Activated CD4-positive, CD25-positive, alpha-beta regulatory T cell treated with anti-CD3 and anti-CD28 coated beads, Interleukin-2, amount 50 U/mL, for 24 hours (primary cell): Measurements from ENCODE around the gene TRIM44.
A peak's percentile ranks its signal among the peaks of the same experiment; 100 is the strongest.
"Not testable (repeated sequence)": the region's sequence is repeated elsewhere in the genome, so short reads cannot be mapped to it uniquely, and the experiment has no call there.

Experiments used
- ATAC-seq, 2 donors: fragments of 150-1000 bp; cut with Tn5 transposase; one replicate each; pipeline ENCODE4 v1.10.0; 2021; ENCODE audit warnings: mild to moderate bottlenecking in 1 of 2, moderate library complexity in 1 of 2

The TRIM44 gene

DNA sequence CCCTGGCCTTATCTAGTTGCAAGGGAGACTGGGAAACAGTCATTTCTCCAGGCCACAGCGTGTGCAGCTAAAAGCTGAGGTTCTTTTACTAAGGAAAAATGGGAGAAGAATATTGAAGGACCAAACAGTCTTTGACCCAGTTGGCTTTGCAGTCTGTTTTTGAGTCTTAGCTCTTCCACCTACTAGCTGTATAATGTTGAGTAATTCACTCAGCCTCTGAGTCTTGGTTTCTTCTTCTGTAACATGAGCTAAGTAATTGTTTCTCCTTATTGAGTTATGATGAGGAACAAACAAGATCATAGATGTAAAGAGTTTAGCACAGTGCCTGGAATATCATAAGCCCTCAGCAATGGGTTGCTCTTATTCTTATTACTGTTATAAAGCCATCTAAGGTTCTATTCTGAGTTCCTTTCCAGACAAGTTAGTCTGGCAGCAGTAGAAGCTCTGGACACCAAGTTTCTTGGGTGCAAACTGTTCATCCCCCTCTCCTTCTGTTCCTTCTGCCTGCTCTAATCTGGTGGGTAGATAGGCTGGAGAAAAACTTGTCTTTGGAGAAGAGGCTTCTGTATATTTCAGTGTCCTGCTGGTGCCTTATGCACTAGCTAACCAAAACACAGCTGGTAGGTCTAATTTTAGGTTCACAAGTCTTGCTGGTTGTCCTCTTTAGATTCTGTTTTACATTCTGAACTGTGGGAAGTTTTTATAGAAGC is 13.5 kb downstream of the TRIM44 start:
- ATAC-seq: no peak

DNA sequence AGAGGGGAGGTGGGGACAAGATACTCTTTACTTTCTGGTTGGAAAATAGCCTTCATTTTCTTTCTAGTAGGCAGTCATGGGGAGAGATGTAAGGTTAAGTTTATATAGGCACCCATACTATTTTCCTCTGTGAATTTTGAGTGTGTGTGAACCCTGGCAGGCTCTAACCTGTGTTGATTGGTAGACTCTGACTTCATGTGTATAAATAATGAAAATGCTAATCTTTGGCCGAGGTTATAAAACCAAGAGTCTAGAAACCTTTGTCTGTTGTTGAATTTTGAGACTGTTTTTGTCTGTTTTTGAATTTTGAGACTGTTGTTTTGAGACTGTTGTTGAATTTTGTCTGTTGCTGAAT is 14.0 kb downstream of the TRIM44 start:
- ATAC-seq: no peak

DNA sequence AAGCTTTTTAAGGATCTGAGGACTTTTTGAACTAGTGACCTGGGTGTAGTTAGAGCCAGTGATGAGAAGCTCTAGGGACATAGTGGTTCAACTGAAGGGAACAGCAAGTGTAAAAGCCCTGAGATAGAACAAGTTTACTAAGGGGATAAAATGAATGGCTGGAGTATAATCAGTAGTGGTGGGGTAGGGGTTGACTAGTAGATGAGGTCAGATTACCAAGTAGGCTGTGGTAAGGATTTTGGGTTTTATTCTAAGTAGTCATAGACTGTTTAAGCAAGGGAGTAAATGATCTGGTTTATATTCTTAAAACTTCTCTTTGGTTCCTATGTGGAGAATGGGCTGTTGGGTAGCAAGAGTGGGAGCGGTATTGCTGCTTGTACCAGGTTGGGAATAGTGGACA is 15.3 kb downstream of the TRIM44 start:
- no peak for ATAC-seq

DNA sequence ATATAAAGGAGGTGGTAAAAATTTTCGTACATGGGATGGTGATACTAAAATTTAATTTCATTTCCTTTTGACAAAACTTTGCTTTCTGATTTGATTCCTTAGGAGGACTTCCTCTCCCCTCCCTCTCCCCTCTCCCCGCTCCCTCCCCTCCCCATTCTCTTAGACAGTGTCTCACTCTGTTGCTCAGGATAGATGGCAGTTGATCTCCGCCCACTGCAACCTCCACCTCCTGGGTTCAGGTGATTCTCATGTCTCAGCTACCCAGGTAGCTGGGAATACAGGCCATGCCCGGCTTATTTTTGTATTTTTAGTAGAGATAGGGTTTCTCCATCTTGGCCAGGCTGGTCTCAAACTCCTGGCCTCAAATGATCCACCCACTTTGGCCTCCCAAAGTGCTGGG is 15.9 kb downstream of the TRIM44 start:
- ATAC-seq: no peak

DNA sequence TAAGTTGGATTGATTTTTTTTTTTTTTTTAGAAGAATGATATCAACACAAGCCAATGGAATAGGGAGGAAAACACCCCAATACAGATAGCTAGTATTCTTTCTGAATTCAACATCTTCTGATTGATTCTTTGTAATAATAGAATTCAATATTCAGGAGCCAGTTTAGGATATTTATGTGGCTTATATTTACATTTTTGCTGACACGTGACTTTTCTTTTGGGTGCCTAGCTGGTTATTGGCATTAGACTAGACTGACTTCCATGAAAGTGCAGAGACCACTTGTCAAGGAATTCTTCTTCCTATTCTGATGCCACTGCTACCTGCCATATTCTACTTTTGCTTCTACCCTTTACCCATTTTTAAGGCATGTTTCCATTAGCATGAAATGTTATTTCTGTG is 16.4 kb downstream of the TRIM44 start:
- no peak for ATAC-seq

DNA sequence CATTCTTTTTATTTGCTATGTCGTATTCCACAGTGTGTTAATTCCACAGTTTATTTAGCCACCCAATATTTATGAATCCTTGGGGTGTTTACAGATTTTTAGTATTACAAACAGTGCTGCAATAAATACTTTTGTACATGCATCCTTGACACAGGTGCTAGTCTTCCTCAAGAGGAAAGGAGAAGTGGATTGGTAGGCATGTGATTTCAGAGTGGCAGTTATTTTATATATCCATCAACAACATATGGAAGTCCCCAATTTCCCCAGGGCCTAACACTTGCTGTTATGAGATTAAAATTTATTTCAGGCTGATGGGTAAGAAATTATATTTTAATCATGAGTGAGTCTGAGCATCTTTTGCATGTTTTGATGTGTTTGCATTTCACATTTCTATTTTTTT is 17.9 kb downstream of the TRIM44 start:
- ATAC-seq: no peak

DNA sequence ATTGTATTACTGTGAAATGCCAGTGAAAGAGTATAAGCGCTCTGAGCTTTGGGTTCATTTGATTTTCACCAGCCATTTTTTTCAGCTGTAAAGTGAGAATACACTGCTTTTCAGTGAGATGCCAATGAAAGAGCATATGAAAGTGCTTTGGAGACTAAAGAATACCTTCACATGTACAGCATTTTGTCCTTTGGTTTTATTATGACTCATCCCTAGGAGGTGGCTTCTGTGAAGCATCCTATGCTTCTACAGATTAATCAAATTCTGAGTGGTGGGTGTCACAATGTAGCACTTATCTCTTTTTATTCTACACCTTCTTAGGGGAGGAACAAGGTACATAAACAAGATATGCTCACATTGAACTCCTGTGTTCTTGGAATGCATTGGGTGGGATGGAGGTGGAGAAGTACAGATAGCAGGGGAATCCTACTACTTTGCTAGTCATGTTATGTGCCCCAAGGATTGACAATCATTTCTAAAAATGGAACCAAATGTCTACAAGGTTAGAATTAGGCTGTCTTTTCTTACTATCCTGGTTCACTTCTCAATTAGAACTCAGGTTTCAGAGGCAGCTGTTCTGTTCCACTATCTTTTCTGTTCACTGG is 18.7 kb downstream of the TRIM44 start:
- peak; percentile 33 to 47 for ATAC-seq

DNA sequence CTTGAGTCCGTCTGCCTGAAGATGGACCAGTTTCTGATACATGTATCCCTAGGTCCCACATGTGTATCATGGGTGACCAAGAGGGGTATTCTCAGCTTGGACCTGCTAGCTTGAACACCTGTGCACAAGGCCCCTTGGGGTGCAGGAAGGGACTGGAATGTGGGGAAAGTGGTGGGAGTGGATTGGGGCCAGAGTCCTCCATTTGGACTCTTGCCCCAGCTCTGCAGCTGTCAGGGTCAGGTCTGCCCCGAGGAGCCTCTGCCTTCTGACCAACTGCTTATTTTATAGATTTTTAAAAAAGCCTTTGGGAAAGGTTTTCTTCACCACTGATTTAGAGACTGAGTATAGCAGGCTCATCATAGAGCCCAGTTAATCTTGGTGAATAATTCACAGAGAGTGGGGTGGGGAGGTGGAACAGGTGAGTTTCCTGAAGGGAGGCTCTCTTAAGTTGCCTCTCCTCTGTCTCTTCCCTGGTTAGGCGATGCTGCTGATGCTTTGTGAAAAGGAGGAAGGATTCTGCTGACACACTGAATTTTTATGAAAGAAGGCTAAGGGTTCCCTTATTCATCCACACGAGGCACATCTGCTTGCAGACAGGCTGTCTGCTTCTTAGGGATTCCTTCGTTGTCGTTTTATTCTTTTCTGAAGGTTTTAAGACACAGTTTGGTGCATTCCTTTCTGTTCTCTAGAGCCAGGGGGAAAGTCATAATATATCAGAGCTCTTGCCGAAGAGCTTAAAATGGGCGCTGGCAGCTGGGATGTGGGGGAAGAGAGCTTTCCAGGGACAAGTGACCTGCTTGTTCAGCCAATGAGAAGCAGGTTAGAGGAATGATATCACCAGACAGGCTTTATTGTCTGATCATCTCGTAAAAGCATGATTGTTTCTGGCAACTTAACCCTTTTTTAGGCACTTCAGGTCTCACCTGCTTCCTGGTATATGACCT is 19.9 kb downstream of the TRIM44 start:
- no peak for ATAC-seq

DNA sequence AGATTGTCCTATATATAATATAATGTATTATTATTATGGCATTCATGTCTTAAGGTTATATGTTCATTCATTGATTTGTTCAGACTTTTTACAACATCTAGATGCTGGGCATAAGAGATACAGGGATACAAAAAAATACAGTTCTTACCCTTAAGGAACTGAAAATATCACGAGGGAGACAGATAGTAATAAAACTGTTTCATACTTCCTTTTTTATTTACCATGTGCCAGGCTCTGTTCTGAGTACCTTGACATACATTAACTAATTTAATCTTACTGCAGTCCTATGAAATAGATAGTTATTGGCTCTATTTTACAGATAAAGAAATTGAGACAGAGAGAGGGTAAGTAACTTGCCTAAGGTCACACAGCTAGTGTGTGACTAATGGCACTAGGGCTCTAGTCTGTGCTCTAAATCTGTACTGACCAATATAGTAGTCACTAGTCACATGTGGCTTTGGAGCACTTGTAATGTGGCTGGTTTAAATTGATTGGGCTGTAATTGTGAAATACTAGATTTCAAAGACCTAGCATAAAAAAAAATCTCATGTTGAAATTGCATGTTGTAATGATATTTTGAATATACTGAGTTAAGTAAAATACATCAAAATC is 21.3 kb downstream of the TRIM44 start:
- ATAC-seq: peak in 1 of 2 donors; percentile 48

DNA sequence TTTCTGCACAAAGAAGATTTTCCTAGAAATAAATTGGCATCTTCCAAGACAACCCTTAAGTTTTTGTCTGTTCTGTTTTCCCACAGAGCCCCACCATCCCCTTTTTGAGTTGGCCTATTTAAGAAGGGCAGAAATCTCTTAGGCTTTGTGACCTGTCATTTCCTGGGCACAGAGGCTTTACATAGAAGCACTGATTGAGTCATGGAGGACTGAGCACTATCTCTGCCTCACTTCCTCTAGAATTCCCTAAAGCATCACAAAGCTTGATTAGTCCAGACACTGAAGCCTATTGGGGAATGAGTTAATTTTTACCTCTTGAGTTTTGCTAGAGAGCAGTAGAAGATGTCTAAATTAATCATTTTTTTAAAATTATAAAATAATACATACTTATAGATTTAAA is 25.4 kb downstream of the TRIM44 start:
- ATAC-seq: peak in 1 of 2 donors; percentile 17

DNA sequence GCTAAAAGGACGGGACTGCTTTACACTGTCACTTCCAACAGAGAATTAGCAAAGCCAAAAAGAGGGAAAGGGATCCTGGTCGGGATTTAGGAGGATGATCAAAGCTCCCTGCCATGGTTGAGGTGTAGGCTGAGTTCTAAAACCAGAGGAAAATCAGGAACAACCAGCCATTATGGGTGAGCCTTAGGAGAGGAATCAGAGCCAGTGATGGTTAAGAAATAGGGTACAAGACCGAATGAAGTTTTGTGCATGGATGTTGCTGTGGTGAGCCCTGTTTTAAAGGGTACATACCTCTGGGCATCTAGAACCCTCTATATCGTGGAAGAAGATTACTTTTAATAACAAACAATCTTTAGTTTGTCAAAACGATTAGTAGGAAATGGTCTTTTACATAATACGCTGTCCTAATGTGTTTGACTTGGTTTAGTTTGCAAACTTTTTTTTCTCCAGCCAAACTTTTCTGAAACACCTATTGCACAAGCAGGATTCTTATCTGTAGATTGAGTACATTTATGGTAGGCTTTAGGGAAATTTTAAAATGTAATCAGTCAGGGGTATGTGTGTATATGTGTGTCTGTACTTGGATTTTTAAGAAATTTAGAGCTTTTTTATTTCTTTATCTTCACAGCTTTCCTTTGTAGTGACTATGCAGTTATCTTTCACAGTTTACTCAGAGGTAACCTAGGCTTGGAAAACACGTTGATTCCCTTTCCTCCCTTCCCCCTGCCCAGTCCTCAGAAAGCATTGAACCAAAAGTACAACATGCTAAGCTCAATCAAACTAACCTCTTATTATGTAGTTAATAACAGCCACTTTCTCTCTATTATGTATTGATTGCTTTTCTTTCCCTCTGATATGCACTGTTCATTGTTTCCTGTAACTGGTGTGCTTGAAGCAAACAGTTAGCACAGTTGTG is 26.8 kb downstream of the TRIM44 start:
- no peak for ATAC-seq

DNA sequence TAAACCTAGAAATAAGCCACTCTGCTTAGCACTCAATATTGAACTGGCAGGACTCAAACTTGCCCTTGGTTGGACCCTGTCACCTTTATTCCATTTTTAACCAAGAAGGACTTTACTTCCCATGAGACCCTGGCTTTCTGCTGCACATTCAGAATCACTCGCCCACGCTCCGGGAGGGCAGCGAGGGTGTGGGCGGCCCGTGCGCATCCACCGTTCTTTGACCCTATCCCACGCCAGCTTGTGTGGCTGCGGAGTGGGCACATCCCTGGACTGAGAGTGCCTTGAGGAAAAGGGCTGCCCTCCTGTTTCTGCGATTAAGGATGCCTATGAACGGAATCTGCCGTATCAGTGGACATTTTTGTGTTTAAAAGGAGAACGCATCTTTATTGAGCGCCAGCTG is 39.6 kb downstream of the TRIM44 start:
- no peak for ATAC-seq

DNA sequence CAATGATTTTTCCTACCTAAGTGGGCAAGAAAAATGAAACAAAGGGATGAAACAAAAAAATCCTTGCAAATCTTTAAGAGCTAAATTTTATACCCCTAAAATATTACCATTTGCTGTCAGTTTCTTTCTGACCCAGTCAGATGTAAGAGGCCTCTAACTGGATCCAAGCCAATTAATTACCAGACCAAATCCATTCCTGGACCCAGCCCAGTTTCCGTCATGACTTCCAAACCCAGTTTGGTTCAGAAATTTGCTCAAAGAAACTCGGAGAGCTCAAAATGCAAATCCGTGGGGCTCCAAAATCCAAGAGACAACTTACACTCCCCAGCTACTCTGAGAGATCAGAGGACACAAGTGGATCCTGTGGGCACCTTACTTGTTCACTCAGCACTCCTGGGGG is 46.8 kb downstream of the TRIM44 start:
- no peak for ATAC-seq

DNA sequence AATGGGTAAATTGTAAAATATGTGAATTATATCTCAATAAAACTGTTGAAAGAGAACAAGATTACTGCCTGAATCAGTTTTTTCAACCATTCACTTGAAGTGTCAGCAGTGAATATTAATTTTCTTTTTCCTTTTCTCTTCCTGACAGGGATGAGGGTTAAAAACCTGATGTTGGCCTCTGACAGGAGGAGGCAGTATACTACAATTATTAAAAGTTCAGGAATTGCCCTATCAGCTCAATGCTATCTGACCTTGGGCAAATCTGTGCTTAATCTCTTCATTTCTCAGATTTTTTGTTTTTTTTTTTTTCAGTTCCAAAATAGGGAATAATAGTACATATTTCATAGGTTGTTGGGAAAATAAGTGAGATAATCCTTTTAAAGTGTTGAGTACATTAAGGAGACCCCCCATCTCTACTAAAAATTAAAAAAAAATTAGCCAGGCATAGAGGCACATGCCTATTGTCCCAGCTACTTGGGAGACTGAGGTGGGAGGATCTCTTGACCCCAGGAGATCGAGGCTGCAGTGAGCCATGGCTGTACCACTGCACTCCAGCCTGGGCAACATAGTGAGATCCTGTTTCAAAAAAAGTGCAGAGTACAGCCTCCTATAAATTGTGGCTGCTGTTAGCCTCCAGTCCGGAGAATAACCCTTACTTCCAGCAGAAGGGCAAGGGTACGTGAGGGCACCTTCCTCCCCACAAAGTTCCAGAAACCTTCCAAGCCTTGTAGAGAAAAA is 48.8 kb downstream of the TRIM44 start:
- ATAC-seq: no peak

DNA sequence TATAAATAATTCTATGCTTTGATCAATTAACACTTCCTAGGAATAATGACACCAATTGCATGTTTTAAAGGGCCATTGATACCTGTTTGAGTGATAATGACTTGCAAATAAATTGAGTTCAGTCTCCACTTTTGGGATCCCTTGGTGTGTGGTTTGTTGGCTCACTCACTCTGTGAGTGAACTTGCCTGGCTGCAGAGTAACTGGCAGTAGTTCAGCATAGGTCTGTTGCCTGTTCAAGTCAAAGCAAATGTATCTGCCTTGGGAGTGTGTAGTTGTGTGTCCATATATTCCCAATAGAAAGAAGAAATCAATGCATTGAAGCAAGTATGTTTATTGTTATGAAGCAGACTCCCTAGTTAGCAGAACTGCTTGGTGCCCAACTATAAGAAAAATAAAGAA is 49.3 kb downstream of the TRIM44 start:
- ATAC-seq: no peak

DNA sequence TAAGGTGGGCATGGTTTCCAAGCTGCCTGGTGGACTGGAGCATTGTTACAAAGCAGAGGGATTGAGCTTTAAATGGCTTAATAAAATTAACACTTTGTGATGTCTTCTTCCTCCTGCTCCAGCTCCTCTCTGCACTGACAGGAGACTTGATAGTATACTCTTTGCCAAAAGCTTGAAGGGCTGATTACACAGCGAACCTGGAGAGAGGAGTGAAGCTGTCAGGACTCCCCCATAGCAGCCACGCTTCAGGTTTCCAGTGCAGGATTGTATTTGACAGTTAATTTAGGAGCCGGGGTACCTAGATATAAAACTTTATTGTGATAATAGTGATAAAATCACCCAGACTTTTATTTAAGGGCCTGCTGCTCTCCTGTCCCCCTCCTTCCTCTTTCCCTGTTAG is 50.0 kb downstream of the TRIM44 start:
- ATAC-seq: no peak

DNA sequence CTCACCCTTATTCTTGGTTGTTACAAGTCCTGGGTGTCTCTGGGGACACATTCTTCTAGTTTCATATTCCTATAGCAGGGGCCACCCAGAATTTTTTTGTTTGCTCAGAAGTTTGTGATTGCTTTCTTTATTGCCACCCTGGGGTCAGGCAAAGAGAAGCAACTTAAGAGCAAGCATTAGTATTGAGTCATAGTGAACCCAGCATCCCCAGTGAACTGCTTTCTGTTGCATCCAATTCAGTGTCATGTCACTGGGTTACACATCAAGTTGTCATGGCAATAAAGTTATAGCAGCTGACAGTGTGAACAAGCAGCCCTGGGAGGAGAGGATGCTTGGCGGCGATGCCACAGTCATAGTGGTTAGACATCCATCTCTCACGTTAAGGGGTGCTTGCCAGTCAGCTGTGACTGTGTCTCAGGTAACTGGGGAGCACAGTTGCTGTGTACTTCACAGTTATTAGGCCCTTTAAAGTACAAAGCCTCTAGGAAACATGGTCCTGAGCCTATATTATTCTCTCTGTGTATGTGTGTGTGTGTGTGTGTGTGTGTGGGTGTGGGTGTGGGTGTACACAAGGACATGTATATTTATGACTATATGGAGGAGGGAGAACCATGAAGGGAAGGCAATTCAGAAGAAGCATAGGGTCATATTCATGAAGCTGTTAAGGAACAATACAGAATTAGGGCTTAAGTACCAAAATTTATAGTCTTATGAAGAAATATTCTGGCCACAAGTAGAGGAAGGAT is 52.5 kb downstream of the TRIM44 start:
- ATAC-seq: peak; percentile 60 to 78

DNA sequence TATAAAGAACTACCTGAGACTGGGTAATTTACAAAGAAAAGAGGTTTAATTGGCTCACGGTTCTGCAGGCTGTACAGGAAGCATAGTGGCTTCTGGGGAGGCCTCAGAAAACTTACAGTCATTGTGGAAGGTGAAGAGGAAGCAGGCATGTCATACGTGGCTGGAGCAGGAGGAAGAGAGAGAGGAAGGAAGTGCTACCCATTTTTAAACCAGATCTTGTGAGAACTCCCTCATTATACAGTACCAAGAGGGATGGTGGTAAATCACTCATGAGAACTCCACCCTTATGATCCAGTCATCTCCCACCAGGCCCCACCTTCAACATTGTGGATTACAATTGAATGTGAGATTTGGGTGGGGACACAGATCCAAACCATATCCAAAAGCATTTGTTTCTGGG is 53.1 kb downstream of the TRIM44 start:
- ATAC-seq: not testable (repeated sequence)

DNA sequence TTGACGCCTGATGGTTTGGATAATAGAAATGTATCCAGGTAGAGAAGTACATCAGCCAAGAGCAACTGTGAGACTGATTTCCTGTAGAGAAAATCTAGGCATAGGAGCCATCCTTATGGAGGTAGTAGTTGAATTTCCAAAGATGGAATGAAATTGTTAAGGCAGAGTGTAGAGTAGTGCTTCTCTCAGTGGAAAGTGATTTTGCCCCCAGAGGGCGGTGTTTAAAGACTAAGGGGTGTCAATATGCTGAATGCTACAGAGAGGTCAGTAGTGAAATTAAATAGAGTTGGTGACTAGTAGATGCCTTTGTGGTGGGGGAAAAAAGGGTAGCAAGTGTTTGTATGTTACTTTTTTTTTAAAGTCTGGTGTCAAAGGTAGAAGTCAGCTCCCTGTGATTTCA is 54.5 kb downstream of the TRIM44 start:
- no peak for ATAC-seq

DNA sequence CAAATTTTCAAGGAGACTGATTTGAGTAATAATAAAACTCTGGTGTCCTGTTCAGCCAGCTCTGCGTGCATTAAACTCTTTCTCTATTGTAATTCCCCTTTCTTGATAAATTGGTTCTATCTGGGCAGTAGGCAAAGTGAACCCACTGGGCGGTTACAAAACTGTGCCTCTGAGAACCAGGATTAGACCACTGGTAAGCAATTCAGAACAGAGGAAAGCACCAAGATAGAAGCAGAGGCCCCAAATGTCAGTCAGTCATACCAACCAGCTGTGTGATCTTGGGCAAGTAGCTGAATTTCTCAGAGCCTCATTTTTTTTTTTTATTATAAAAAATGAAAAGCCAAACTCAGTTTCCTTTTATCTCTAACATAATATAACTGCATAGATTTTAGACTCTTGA is 54.9 kb downstream of the TRIM44 start:
- ATAC-seq: no peak
